ENCODE data around the gene IL4R.
A peak's percentile ranks its signal among the peaks of the same experiment; 100 is the strongest.

Gene IL4R

DNA sequence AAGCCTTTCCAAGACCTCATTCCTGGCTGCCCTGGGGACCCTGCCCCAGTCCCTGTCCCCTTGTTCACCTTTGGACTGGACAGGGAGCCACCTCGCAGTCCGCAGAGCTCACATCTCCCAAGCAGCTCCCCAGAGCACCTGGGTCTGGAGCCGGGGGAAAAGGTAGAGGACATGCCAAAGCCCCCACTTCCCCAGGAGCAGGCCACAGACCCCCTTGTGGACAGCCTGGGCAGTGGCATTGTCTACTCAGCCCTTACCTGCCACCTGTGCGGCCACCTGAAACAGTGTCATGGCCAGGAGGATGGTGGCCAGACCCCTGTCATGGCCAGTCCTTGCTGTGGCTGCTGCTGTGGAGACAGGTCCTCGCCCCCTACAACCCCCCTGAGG is 49.5 kb downstream of the IL4R start:
- DNase-seq = no peak

DNA sequence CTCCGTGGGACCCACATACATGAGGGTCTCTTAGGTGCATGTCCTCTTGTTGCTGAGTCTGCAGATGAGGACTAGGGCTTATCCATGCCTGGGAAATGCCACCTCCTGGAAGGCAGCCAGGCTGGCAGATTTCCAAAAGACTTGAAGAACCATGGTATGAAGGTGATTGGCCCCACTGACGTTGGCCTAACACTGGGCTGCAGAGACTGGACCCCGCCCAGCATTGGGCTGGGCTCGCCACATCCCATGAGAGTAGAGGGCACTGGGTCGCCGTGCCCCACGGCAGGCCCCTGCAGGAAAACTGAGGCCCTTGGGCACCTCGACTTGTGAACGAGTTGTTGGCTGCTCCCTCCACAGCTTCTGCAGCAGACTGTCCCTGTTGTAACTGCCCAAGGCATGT is 50.0 kb downstream of the IL4R start:
- DNase-seq = no peak

DNA sequence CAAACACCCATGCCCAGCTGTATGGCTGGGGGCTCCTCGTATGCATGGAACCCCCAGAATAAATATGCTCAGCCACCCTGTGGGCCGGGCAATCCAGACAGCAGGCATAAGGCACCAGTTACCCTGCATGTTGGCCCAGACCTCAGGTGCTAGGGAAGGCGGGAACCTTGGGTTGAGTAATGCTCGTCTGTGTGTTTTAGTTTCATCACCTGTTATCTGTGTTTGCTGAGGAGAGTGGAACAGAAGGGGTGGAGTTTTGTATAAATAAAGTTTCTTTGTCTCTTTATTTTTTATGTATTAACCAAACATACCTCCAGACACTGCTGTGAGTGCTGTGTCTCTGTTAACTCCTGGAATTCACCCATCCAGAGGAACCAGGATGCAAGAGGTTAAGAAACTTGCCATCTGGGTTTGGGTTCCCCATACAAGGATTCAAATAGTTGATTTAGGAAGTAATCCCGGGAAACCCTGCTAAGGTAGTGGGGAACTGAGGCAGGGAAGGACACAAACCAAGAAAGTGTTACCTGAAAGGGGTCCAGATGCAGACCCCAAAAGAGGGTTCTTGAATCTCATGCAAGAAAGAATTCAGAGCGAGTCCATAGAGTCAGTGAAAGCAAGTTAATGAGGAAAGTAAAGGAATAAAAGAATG is 50.8 kb downstream of the IL4R start:
- no peak for DNase-seq

DNA sequence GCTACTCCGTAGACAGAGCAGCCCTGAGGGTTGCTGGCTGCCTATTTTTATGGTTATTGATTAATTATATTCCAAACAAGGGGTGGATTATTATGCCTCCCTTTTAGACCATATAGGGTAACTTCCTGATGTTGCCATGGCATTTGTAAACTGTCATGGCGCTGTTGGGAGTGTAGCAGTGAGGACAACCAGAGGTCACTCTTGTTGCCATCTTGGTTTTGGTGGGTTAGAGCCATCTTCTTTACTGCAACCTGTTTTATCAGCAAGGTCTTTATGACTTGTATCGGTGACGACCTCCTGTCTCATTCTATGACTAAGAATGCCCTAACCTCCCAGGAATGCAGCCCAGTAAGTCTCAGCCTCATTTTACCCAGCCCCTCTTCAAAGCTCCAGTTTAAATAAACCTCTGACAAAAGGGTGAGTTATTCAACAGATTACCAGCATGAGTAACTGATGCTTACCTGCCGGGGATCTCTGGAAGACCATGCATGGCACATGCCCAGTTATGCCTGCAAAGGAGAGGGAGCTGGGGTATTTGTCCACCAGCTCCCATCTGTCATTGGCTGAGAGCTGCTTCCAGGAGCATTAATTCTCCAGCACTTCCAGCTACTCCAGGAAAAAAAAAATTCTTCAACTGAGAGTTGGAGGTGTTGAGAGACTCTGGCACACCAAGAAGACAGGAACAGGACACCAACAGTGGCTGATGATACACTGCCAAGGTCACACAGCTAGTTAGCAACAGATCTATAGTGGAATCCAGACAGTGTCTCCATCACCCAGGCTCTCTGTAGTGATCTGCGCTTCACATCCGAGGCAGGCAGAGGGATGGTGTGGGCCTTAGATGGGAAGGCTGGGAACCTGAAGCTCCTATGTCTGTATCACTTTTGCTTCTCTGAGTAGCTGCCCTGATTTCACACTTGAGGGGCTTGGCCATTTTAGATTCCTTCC is 51.6 kb downstream of the IL4R start:
- peak; percentile 77 for DNase-seq

DNA sequence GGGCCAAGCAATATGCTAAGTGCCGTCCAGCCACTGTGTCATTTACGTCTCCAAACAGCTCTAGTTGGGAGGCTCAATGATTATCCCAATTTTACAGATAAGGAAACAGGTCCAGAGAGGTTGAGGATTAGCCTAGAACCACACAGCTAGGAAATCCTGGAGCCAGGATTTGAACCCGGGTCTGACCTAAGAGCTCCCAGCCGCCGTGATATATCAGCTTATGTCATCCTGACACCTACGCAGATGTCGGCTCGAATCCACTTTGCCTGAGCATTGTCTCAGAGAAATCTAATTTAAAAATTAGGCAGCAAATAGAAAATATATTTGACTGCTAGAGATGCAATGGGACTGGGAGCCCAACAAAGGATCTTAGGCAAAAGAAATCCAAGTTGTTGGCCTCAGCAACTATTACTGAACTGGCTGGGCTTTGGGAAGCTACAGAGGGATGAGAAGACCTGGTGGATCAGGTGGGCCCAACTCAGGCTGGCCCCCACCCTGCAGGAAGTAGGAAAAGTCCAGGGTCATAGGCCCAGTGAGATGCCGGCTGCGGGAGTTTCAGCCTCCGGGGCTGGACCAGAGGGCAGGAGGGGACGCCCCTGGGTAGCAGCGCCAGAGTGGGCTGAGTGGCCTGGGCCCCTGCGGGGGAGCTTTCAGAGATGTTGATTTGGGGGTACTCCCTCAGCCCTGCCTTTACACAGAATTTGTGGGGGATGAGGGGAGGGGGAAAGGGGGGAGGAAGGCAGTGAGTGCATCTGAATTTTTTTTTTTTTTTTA is 53.1 kb downstream of the IL4R start:
- DNase-seq = no peak

DNA sequence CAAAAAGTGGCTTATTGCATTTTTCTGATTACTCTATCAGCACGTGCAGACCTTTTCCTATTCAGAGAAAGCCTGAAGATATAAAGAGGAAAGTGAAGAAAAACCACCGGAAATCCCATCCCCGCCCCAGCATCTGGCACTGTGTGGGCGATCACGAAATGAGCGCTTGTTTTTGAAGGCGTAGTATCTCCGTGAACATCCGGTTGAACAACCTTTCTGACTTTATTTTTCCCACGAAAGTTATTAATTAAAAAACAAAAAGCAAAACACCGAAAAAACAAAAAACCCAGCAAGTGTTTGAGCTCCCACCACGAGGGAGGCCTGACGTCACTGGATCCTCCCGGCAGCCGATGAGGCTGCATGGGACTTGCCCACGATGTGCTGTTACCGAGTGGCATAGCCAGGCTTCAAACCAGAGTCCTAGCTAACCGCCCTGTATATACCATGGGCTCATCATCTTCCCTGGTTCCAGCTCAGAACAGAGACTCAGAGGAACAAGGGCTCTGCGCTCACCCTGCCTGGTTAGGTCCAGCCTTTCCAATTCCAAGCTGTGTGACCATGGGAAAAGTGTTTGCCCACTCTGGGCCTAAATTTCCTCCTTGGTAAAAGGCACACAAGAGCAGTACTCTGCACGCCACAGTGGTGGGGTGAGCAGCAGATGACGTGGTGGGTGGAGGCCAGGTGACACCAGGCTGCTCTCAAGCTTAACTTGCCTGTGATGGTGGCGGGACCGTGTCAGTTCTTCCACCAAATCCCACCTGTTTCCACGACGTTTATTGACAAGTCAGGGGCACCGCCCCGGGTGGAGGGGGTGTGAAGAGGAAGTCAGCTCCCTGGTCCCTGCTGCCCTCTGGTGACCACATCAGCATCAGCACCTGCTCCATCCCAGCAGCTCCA is 53.9 kb downstream of the IL4R start:
- peak; percentile 83 for DNase-seq

DNA sequence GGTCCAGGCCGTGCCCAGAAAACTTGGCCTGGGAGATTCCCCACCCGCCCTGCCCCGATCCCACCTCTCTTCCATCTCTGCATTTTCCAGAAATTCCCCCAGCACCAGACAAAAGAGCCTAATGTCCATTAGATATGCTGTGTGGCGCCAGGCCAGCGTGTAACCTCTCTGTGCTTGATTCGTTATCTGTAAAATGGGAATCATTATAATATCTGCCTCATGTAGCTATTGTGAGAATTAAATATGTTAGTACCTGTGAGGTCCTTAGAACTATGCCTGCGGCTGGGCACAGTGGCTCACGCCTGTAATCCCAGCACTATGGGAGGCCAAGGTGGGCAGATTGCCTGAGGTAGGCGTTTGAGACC is 54.6 kb downstream of the IL4R start:
- DNase-seq = no peak

DNA sequence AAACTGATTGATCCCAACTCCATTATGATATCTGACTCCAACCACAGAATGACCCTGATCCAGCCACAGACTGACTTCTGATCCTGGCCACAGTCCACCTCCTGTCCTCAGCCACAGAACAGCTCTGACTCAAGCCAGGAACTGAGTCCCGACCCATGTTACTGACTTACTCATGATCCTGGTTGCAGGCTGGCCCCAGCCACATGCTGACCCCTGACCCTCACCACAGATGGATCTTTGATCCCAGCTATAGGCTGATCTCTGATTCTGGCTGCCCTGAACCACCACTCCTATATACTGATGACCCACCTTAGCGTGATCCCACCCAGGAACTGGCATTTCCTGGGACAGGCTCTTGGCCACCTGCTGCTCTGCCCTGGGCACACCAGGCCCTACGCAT is 56.0 kb downstream of the IL4R start:
- DNase-seq = no peak

DNA sequence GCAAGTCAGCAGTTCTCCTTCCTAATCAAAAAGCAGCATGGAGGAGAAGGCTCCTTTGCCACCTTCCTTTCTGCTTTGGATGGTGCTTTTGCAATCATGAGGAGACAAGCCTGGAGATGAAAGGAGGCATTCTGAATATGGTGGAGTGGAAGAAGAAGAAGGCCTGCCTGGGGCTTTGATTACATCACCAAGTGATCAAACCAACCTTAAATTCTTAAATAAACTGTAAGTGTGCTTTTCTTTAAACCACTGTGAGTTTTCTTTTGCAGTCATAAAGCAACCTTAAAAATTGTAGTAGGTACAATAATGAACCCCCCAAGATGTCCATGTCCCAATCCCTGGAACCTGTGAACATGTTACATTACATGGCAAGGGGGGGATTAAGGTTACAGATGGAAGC is 56.5 kb downstream of the IL4R start:
- DNase-seq = no peak

DNA sequence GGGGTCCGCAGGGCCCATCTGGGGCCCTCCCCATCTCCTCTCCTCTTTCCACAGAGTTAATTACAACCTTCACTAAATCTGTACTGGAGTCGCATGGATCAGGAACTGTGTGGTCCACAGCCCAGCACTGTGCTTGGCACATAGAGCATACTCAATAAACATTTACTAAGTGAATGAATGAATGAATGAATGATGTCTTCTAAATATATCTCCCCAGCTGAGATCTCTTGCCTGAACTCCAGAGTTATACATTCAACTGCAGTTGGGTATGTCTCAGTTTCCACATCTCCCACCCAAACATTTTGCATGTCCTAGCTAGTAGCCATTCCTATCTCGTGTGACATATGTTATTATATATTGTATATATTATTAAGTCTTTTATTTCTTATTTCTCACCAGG is 59.5 kb downstream of the IL4R start:
- peak; percentile 6 for DNase-seq

DNA sequence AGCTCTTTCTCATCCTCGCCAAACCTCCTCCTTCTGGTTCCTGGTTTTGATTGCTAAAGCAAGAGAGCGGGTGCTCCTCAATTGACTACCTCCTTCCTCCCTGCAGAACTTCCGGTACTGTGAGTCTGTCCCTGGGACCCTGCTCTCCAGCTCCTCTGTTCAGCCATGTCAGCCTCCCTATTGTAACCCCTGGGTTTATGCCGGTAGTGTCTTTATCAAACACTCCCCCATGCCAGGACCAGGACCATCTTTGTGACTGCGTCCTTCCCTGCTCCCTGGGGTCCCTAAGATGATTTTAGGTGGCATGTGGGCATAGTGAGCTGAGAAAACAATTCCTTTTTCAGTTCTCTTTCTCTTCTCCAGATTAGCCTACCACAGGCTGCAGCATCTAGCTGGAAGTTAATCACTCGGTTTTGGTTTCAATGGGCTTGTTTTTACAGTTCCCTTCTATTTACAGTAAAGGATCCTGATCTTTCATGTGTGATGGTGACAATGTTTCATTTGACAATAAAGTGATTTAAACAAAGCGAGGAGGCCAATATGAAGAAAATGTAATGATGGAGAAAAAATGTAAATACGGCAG is 60.5 kb downstream of the IL4R start:
- peak; percentile 22 for DNase-seq

DNA sequence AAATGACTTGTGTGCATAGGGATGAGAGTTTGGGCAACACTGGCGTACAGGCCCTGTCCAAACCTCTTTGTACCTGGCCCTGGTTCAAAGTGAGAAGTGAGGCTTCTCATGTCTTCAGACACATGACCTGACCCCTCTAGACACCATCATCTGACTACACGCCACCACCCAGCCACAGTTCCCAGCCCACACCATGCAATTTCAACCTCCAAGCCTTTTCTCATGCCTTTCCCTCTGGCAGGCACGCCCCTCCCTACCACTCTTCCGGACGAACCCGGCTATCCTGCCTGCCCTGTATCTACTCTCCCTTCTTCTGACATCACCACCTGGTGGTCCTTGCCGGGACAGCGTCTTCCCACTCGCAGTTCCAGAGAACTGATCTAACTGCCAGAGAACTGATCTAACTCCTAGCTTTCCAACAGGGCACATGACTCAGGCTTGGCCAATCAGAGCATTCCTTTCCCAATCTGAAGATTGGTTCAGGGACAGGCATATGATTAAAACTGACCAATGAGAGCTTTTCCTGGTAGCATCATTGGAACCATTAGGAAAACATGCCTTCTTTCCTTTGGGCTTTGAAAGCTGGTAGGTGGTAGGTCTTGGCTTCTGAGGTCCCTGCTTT is 61.1 kb downstream of the IL4R start:
- DNase-seq = peak; percentile 97

DNA sequence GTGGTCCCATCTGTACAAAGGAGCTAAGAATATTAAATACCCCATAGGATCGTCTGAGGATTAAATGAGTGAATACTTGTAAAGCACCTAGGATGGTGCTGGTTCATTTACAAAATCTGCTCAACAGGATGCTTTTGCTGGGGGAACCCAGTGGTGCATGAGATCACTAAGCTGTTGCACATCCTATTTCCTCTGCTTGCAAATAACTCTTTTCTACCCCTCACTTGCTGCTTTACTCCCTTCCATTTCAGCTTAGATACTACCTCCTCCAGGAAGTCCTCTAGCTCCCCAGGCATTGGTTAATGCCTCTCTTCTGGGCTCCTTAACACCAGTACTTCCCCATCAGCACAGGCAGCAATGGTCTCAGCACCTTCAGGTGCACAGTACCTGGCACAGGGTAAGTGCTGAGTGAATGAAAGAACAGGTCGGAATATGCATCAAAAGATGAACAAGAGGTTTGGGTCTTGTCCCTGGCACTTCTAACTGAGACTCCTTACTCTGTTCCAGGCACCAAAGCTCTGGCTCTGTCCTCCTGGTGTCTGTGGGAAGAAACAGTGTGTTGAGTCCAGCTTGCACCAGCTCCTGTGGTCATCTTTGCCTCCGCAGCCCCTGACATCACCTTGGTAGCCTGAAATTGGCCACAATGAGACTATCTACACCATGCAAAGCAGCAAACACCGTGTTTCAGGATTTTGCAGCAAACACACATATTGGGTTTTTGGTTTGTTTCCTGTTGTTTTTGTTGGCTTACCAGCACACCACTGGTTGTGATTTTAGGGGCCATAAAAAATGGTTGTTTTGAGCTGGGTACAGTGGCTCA is 64.1 kb downstream of the IL4R start:
- peak; percentile 35 for DNase-seq

DNA sequence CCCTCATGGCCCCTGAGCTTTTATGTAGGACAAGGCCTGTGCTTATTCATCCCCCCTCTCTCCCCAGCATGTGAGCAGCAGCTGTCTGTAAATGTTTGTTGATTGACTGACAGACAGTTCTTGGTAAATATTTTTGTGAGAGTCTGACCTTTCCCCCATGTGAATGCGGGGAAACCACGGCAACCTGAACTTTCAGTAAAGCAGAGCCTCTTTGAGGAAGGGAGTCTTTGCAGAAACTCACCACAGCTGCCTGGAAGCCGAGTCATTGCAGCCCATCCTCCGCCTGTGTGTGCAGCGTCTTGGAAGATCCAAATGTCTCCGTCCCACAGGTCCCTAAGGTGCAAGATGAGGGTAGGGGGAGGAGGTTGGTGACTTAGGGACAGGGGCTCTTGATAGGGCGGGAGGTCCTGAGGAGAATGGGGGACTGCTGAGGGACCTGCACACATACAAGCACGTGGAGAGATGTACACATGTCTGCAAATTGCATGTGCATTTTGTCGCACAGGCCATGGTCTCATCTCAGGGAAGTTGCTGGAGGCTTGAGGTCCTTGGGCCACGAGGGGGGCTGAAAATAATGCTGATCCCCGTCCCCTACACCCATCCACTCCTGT is 65.2 kb downstream of the IL4R start:
- peak; percentile 83 for DNase-seq

DNA sequence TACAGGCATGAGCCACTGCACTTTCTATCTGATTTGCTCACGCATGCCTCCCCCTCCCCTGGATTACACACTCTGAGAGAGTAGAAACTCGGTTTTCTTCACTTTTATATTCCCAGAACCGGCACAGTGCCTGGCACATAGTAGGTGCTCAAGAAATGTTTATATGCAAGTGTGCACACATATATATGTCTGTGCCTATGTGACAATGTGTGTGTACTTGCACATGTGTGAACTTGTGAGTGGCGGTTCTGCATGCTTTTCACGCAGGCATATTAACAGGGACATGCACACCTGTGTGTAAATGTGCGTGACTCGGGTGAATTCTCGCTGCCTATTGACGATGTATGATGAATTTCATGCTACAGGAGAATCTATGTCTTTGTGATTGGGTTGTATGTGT is 66.1 kb downstream of the IL4R start:
- DNase-seq = no peak

DNA sequence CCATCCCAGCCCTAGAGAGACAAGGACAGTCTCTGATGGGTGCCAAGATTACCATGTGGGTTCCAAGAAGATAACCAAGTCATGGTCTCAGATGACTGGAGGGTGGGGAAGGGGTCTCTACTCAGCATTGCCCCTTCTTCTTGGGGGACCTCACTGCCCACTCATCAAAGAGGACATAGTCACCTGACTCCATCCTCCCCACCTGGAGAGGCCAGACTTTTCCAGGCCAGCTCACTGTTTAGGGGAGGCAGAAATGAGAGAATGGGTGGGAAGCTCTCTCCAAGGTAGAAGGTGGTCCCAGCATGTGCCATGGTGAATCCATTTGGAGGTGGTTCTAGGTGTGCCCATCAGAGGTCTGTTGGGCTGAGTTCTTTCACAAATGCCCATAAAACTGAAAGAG is 67.5 kb downstream of the IL4R start:
- DNase-seq = peak; percentile 22

DNA sequence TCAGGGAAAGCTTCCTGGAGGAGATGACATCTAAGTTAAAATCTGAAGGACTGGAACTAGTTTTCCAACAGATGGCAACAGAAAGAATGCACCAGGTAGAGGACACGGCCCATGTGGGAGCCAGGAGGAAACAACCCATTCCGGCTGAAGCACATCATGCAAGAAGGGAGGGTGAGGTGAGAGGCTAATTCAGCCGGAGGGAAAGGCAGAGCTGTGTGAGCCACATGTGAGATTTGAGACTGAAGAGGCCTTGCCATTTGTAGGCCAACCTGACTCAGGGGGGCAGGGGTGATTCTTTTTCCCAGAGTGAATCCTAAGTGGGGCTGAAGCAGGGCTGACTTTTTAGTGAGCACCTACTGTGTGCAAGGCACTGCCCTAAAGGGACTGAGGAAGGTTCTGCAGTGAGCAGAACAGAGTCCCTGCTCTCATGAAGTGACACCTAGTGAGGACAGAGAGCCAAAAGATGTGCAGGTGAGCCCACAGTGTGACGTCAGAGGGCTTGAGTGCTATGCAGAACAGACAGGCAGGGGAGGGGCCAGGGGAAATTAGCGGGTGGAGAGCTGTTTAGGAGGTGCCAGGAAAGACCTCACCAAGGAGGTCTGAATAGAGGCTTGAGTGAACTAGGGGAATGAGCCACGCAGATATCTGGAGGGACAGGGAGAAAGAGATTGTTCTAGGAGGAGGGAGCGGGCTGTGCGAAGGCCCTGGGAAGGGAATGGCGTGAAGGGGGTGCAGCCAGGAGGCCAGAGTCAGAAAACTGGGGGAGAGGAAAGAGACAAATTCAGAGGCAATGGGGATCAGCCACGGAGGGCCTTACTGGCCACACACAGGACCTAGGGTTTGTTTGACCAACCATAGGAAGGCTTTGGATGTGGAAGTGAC is 68.4 kb downstream of the IL4R start:
- peak; percentile 47 for DNase-seq

DNA sequence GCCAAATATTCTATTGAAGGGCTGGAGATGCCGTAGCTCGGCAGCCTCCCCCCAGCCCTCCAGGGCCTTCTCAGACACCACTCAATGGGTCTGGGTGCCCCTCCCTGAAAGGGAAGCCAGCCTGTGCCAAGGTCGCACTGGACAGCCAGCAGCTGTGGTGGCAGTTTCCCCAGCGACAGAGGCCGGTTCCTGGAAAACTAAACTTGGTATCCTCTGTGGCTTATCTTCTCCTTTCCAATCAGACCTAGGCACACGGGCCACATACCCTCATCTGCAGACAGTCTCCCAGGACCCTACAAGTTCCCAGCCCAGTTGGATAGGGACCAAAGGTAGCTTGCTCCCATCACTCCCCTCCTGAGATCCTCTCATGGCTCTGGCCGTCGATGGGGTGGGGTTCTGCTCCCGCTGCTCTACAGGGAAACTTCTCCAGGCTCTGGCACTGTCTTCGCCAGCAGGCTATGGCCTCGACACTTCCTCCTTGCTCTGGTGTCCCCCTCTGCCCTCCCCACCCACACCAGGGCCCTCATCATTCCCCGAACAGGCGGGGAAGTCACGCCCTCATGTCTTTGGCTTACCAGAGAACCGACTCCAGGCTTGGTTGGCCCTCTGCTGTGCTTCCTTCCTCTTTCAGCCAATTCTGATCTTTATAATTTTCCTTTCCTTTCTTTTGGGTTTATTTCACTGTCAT is 69.9 kb downstream of the IL4R start:
- peak; percentile 28 for DNase-seq

DNA sequence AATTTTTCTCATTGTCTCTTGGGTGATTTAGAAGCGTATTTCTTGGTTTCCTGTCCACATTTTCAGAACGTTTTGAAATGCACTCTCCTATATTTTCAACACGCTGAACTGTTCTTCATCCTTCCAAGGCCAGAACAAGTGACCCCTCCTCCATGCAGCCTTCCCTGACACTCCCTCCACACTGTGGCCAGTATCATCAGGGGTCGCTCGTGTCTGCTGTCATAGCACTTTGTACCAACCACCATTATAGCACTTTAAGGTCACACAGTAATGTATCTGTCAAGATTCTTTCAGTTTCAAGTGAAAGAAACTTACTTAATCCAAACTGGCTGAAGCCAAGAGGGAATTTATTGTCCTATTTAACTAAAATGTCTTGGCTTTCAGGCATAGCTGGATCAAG is 70.7 kb downstream of the IL4R start:
- DNase-seq = peak; percentile 2
